ENCODE data around the gene CD209.

GRCh38 chr19:7748756-7749155 lies 1.4 kb upstream of the CD209 start:
- TF ChIP-seq, protein P1, sequence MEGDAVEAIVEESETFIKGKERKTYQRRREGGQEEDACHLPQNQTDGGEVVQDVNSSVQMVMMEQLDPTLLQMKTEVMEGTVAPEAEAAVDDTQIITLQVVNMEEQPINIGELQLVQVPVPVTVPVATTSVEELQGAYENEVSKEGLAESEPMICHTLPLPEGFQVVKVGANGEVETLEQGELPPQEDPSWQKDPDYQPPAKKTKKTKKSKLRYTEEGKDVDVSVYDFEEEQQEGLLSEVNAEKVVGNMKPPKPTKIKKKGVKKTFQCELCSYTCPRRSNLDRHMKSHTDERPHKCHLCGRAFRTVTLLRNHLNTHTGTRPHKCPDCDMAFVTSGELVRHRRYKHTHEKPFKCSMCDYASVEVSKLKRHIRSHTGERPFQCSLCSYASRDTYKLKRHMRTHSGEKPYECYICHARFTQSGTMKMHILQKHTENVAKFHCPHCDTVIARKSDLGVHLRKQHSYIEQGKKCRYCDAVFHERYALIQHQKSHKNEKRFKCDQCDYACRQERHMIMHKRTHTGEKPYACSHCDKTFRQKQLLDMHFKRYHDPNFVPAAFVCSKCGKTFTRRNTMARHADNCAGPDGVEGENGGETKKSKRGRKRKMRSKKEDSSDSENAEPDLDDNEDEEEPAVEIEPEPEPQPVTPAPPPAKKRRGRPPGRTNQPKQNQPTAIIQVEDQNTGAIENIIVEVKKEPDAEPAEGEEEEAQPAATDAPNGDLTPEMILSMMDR (IDR thresholded peaks at IDR 0.05) = no peak
- TF ChIP-seq POLR2AphosphoS5 (IDR thresholded peaks at IDR 0.05; ENCODE audit: insufficient read depth in 1 of 2, low read depth in 1 of 2) (no peak), POLR2A (IDR thresholded peaks at IDR 0.05) (no peak)
